ENCODE results near the gene GDAP1L1.

- TF ChIP-seq POLR2A (IDR thresholded peaks at IDR 0.05) (no peak), CTCF (IDR thresholded peaks at IDR 0.05 in 4 of 5, conservative IDR thresholded peaks at IDR 0.05 in 1 of 5) (no peak)
These were observed 48.2 kb upstream of the GDAP1L1 start for GRCh38 chr20:44198872-44199271.
